Measurements from ENCODE around the gene CLDN18. TPM values are rescaled to one million over a fixed set of nuclear protein-coding genes. Genes with fewer than 3 reads are reported as not detected.

Gene CLDN18
- not detected for total RNA-seq

DNA sequence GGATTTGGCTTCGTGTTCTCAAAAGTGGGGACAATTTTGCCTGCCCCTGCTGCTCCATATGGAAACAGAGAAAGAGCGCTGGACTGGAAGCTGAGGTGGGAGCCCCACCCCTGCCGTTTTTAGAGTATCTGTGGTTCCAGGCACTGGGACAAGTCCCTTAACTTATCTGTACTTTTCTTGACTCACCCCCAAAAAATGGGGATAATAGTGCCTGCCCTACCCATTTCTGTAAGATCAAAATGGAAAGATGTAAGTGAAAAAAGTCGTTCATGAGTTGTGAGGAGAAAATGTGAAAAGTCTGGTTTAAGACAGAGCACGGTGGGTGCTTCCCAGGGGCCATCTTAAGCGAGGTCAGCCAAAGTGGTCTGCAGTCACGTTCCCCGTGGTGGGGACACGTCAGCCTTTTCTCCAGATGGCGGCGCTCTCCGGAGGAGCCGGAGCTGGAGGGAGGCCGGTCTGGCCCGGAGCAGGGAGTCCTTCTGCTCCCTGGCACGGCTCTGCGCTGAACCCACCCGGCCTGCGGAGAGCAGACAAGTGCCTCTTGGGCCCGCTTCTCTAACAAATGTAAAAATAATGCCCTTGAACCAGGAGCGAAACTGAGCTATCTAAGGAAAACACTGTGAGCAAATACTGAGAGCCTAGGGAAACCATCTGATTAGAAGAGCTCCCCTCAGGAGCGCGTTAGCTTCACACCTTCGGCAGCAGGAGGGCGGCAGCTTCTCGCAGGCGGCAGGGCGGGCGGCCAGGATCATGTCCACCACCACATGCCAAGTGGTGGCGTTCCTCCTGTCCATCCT lies at the start of gene CLDN18:
TSS of gene CLDN18 (plus strand) at position 690 of the 797 bp plus-strand sequence. CDS start at position 751, 61 bp downstream.
- DNase-seq: no peak

DNA sequence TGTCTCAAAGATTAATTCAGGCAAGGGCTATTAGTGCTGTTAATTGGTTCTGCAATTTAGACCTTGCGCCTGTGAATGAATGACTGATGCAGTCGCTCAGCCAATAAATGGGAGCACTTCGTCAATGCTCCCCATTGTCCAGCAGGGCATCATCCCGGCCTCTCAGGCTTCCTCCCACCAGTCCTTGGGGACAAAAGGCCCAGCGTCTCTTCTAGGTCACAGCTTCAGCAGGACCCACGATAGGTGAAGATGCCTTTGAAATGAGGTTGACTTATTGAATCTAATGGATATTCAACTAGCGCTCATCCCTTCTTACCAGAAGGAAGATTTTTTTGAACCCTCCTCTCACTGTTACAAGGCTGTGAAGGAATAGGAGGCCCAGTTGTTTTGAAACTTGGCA lies 47.7 kb upstream of the CLDN18 start:
- DNase-seq: no peak

DNA sequence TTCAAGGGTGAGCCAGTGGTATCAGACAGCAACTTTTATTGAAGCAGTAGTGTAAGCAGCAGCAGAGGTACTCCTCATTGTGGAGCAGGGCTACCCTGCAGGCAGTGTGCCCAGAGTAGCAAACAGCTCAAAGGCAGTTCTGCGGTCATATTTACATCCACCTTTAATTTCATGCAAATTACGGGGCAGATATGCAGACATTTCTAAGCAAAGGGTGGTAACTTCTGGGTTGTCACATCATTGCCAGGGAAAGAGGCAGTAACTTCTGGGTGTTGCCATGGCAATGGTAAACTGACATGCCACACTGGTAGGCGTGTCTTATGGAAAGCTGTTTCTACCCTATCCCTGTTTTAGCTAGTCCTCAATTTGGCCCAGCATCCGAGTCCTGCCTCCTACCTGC lies 46.5 kb upstream of the CLDN18 start:
- DNase-seq: no peak

DNA sequence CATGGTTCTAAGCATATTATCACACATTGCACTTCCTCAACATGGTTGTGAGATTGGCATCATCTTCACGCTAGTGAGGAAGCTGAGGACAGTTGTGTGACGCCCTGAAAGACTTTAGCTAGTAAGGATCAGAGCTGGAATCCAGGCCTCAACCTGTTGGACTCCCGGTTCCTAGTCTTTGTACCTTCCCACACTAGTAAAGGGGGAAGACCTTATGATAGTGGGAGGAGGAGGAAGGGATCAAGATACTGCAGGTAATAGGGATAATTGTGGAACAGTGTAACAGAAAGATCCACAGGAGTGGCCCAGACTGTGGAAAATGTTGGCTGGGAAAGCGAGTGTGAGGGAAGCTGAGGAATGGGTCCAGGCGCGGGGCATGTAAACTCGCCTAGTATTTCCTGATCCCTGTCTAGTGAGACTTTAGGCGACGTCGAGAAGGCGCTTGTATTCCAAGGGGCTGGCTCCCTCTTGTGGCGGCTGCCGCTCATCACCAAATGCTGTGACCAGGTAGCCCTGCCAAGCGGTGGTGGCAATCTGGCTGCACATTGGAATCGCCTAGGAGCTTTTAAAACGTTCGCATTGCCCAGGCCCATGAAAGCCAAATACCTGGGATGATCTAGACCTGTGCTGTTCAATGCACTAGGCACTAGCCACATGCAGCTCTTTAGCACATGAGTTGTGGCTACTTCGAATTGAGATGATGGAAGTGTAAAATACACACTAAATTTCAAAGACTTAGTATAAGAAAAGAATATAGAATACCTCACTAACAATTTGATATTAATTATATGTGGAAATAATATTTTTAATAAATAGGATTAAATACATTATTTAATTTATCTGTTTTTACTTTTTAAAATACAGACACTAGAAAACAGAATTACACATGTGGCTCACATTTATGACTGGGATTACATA lies 38.8 kb upstream of the CLDN18 start:
- no peak for DNase-seq

DNA sequence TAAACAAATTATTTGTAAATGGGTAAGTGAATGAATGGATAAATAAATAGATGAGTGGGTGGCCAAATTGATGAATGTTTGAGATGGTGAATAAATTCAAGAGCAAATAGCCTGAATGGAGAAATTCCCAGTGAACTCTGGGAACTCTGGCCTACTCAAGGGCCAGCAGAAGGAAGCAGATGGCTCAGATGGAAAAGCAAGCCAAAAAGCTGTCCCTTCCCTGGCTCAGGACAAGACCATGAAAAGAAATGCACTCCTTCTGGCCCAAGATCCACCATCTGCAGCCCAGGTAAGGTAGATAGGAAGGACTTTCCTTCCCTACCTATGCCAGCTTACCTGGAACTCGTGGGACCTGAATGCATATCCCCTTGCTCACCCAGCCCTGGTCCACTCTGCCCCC lies 37.6 kb upstream of the CLDN18 start:
- no peak for DNase-seq

DNA sequence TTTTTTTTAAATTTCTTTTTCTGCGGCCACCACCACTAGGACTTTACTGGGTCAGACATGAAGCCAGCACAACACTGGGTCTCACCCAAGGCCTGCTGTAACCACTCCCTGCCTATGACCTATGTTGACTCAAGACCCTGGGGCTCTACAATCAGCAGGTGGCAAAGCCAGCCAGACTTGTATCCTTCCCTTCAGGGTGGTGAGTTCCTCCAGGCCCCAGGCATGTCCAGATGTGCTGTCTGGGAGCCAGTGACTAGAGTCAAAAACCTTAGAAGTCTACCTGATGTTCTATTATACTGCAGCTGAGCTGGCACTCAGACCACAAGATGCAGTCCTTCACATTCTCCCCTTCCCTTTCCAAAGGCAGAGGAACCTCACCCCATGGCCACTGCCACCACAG lies 31.6 kb upstream of the CLDN18 start:
- no peak for DNase-seq

DNA sequence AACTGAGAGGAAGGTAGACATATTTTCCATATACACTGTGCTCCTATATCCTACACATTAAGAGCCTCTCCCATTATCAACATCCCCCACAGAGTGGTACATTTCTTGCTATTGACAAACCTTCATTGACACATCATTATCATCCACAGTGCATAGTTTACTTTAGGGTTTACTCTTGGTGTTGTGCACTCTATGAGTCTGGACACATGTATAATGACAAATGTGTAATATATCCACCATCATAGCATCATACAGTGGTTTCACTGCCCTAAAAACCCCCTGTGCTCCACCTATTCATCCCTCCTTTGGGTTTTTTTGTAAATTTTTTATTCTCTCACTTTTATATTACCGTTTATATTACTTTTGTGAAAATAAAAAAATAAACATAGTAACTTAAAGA lies 22.2 kb upstream of the CLDN18 start:
- no peak for DNase-seq

DNA sequence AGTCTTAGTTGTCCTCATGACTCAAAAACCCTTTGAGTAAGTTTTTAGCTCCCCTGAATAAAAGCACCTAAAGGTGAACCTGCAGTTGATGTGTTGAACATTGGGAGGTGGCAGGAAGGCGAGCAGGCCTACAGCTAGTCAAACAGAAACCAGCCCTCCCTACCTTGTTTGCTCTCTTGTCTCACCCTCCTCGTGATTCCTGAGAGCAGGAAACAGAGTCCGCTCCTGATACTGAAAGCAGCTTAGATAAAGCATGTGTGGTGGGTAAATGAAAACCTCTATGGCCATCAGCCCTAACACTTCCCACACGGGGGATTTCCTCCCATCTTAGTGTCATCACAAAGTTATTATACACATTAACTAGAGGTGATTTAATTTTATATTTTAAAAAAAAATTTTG lies 21.8 kb upstream of the CLDN18 start:
- DNase-seq: no peak

DNA sequence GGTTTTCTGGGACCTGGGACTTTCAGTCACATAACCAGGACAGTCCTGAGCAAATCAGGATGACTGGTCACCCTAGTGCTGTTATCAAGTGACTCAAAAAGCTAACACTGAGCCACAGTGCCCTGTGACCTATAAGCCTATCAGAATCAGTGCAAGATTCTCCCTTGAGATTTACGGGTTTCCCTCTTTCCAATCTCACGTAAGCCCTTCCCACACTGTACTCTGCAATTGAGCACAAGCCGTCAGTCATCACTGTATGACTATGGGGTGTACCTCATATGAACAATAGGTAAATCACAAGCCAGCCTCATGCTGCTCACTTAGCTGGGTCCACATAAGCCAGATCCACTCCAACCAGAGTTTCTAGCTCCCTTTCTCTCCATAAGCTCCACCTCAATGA lies 21.0 kb upstream of the CLDN18 start:
- DNase-seq: no peak

DNA sequence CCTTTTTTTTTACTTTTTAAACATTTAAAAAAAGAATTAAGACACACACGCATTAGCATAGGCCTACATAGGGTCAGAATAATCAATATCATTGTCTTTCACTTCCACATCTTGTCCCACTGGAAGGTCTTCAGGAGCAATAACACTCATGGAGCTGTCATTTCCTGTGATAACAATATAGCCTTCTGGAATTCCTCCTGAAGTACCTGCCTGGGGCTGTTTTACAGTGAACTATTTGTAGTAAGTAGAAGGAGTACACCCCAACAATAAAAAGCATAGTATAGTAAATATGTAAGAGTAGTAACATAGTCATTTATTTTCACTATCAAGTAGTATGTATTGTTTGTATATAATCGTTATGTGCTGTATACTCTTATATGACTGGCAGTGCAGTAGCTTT lies 19.5 kb upstream of the CLDN18 start:
- DNase-seq: no peak

DNA sequence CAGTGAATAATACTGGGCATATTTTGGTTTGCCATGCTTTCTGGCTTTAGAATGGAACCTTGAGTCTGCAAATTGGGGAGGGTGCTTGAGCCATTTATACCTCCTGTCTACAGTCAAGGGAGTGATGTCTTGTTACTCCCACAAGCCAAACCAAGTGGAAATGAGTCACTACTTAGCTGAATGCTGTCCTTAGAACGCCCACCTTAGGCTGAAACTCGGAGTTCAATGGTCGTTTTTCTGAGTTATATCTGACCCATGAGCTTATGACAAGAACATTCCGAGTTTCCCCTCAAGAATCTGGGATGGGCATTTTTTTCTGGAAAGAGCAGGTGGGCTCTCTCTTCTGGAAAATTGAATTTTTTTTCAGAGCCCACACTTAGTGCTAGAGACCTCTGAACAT lies 17.4 kb upstream of the CLDN18 start:
- DNase-seq: no peak

DNA sequence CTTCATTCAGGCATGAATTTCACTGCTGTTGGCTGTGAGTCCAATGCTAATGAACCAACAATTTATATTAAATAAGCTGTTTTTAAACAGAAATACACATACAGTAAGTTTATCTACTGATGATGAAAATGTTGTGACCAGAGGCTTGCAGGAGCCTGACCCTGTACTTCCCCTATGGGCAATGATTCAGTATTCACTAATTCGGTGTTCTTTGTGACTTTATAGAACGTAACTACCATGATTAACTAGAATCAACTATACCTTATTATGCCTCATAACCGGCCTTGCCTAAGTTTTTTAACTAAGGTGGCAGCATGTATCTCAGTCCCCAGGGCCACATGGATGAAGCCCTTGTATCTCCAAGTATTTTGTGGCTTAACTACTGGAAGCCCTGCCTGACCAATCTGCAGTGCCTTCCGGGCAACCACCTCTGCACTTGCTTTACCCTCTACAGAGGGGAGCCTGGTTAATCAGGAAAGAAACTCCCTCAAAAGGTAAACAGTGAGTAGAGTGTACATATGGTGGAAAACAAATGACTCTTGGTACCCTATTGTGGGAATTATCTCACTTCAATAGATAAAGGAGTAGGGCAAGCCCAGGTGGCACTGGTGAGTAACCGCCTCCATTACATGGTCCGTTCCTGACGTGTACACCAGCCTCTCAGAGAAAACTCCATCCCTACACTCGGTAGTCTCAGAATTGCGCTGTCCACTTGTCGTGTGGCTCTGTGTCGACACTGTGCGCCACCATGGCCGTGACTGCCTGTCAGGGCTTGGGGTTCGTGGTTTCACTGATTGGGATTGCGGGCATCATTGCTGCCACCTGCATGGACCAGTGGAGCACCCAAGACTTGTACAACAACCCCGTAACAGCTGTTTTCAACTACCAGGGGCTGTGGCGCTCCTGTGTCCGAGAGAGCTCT lies 11.6 kb upstream of the CLDN18 start:
- DNase-seq: no peak

DNA sequence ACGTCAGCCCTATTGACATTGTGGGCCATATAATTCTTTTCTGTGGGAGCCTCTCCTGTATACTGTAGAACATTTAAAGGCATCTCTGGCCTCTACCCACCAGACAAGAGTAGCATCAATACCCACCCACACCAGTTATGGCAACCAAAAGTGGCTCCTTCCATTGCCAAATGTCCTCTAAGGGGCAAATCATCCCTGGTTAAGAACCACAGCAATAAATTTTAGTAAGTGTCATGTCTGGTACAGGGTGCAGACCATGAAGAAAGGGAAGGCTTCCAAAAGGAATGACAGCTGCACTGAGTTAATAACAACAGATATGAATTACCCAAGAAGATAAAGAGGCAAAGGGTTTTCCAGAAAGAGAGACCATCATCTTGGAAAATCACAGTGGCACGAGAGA lies 6.9 kb upstream of the CLDN18 start:
- DNase-seq: no peak

DNA sequence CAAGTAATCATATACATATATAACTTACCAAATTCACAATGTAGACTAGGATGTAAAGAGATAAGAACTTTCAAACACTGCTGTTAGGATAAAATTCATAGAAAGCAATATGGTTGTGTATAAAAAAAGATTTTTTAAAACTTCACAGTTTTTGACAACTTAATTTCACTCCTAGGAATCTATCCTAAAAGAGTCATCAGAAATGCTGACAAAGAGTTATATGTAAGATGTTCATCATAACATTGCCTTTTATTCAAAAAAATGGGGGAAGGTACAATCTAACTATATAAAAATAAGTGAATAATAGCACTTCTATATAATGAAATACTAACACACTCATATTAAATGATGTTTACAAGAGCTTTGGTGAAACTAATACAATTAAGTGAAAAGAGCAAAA lies 4.3 kb upstream of the CLDN18 start:
- no peak for DNase-seq

DNA sequence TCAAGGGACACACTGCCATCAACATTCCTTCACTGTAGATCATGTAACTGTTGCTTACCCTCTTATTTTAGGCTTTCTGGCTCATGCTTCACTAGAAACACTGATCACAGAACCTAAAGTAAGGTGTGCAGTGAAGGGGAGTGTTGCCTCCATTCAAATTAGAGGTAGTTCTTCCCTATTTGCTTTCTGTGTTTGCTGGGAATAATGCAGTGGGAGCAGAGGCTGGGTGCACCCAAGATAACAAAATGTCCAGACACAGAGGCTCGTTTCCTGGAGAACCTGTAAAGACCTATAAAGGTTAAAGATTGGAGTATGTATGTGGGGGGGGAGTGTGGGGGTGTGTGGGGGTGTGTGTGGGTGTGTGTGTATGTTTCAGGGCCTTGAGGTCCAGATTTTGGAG lies 2.1 kb upstream of the CLDN18 start:
- DNase-seq: no peak

DNA sequence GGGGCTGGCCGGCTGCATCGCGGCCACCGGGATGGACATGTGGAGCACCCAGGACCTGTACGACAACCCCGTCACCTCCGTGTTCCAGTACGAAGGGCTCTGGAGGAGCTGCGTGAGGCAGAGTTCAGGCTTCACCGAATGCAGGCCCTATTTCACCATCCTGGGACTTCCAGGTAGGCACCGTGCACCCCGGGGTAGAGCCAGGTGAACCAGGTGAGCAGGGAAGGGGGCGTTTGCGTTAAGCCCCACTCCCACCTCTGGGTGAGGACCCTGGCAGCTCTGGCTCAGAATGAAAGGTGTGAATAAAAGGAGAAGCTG lies 267 bp downstream of the CLDN18 start:
- DNase-seq: no peak

DNA sequence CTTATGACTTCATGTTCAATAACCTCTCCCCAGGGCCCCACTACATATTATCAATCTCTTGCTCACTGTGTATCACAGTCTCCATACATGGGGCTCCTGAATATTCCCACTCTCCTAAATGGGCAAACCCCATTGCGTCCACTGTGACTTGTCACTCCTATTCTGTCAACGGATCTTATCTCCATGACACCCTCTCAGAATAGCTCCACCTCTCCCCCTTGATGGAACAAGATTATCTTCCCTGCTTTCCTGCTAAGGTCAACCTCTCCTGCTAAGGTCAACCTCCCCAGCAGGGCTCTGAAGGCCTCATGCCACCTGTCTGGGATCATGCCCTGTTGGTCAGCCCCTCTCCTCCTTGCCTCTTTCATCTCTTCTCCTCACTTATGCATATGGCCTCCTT lies 1.8 kb downstream of the CLDN18 start:
- no peak for DNase-seq

DNA sequence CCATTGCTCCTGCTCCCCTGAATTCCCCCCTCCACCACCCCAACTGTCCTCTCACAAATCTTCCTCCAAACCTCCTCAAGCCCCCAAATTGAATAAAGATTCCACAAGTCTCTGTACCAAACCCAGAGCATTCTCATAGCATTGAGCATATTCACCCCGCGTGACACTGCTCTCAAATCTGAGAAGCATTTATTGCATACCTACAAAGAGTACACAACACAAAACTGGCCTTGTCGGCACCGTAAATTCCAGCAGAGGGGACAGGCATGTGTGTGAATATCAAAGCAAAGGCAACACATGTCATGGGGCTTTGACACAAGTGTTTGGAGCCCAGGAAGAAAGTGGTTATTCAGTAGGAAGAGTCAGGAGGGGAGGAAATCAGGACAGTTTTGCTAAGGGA lies 2.6 kb downstream of the CLDN18 start:
- no peak for DNase-seq

DNA sequence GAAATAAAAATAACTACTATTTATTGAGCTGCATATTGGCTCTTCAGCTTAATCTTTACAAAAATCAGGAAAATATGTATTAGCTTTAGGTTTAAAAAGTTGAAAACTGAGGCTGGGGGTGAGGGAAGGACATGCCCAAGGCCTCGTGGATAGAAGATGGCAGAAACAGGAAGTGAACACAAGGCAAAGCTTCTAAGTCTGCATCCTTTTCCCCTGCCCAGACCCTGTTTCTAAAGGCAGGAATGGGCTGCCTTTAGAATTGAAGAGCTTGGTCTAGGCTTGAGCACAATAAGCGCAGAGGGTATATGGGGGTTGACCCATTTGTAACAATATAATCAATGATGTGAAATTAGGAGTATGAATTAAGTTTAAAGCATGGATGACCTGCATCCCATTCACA lies 6.1 kb downstream of the CLDN18 start:
- no peak for DNase-seq

DNA sequence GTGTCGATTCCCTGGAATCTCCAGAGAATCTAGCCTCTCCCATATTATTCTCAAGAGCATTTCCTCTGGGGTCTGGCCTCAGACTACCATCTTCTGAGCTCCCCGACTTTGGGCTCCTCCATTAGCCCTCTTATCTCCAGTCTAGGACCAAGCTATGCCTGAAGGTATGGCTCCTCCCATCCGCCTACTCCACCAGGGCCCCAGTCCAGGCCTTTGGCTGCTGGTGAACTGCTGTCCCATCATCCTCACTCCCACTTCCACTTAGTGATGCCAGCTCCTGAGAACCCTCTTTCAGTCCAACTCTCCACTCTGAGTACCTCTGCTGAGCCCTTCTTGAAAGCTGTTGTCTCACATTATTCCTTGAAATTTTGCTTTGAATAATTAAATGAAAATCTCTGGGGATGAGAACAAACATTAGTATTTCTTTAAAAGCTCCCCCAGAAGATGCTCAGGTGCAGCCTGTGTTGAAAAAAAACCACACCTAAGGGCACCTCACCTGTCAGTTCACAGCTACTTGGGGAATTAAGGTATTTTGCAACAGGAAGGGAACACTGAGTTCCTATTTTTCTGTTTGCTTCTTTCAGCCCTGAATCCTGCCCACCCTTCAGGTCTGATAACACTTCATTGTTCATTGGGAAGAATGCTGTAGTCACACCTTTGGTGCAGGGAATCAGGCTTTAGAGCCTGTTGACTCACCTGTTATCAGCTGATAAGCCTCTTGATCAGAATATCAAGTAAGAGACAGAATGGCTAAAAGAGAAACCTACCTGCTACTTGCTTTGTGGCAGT lies 9.5 kb downstream of the CLDN18 start:
- no peak for DNase-seq

DNA sequence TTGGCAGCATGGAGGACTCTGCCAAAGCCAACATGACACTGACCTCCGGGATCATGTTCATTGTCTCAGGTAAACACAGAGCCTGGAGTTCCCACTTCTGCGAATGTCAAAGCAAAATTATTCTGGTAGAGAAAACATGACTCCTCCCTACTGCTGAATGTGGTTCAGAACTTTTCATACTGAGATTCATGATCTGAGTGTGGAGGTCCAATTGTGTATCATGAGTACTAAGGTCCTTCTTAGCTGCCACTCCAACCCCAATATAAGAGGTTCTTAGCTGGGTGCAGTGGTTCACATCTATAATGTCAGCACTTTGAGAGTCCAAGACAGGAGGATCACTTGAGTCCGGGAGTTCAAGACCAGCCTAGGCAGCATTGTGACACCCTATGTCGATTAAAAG lies 13.8 kb downstream of the CLDN18 start:
- DNase-seq: no peak

DNA sequence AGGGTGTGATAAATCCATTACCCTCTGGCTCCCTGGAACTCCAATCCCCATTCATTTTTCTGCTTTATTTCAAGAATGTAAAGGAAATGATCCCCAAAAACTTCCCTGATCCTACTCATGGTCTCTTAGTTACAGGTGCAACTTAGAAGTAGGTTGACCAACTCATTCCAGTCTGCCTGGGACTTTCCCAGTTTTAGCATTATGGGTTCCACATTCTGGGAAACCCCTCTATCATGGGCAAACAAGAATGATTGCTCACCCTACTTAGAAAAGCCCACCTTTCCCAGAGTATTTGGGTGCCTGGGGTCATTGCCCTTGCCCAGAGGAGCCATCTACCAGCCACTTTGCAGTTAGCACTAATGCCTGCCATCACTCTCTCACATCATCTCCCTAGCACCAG lies 15.6 kb downstream of the CLDN18 start:
- DNase-seq: no peak

Measured in skin of body (tissue), 2 donors.